ENCODE measurements around the gene TMTC3. TPM values are rescaled to one million over a fixed set of nuclear protein-coding genes. Genes with fewer than 3 reads are reported as not detected.

Gene TMTC3
- total and polyA plus RNA-seq, 2 donors (not counting 3 experiments of a cell fraction or from before 2014, with no cell fraction given), result 7.8 to 36.5 TPM

DNA sequence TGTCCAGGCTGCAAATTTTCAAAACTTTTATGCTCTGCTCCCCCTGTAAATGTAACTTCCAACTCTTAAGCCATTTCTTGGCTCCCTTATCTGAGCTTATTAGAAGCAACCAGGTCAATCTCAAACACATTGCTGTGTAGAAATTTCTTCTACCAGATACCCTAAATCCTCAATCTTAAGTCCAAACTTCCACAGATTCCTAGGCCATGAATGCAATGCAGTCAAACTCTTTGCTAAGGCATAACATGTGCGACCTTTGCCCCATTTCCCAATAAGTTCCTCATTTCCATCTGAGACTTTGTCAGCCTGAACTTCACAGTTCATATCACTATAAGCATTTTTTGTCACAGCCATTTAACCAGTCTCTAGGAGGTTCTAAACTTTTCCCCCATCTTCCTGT lies 64.5 kb downstream of the TMTC3 start:
- Histone ChIP-seq H3K36me3 (ENCODE audit: control insufficient read depth in 2 of 2, extremely low read depth in 1 of 2, insufficient read depth in 2 of 2, low read length in 2 of 2) (no peaks in the 10 kb centered on the region), H3K9me1 (replicated peaks; ENCODE audit: control insufficient read depth, extremely low read depth, insufficient read depth, low read length) (no peaks in the 10 kb centered on the region), H3K27ac (ENCODE audit: insufficient read depth, low read depth, low read length) (no peak overlapping the region), H3K9me3 (replicated peaks; ENCODE audit: control insufficient read depth, insufficient read depth, low read length) (no peaks in the 10 kb centered on the region), H3K4me2 (ENCODE audit: insufficient read depth, low read length) (no peak overlapping the region), H2AFZ (ENCODE audit: low read depth, low read length) (no peak overlapping the region), H4K20me1 (replicated peaks; ENCODE audit: control insufficient read depth, extremely low read depth, insufficient read depth, low read length) (no peaks in the 10 kb centered on the region), H3K4me1 (ENCODE audit: control insufficient read depth, extremely low read depth, insufficient read depth, low read length) (no peaks in the 10 kb centered on the region), H3K4me3 (replicated peaks in 1 of 3; ENCODE audit: insufficient read depth in 1 of 3, low read depth in 1 of 3, low read length in 3 of 3) (no peak overlapping the region), H3K9ac (replicated peaks; ENCODE audit: extremely low read depth, insufficient read depth, low read length) (no peak overlapping the region), H3K27me3 (ENCODE audit: control insufficient read depth in 2 of 2, insufficient read depth in 2 of 2, low read length in 2 of 2) (no peaks in the 10 kb centered on the region), H3K79me2 (ENCODE audit: control insufficient read depth, insufficient read depth, low read length) (no peaks in the 10 kb centered on the region)
- dilution Hi-C loops (cut with MboI; ENCODE audit: extremely low pct_ligation_motif_present, low sequenced_read_pairs), result no loop called here
- intact Hi-C loops (cut with micrococcal nuclease), result no loop called here
- CTCF ChIA-PET, result interaction anchor here (1.3 to 2.2 kb wide), 2 partner anchors 11 to 13 kb away, joined by 3 to 4 read pairs; no protein-coding TSS in a partner anchor
- FAIRE-seq (no peak), DNase-seq (ENCODE audit: low read depth, low spot score) (no peak)
- POLR2A ChIA-PET, result no interaction called here
- TF ChIP-seq EZH2 (IDR thresholded peaks at IDR 0.05; ENCODE audit: borderline replicate concordance, low read depth, low read length, severe bottlenecking), result no peak
- no peak for TF ChIP-seq POLR2AphosphoS5 (IDR thresholded peaks at IDR 0.05; ENCODE audit: insufficient read depth, low read depth, low read length)
- no peak for TF ChIP-seq JUN (IDR thresholded peaks at IDR 0.05; ENCODE audit: borderline replicate concordance, insufficient read depth, insufficient read length, low read depth)
- TF ChIP-seq FOS (IDR thresholded peaks at IDR 0.05; ENCODE audit: borderline replicate concordance, insufficient read depth, low read length), result no peak
- no peak for TF ChIP-seq POLR2A (IDR thresholded peaks at IDR 0.05; ENCODE audit: low read depth, low read length)
- TF ChIP-seq, protein P1, sequence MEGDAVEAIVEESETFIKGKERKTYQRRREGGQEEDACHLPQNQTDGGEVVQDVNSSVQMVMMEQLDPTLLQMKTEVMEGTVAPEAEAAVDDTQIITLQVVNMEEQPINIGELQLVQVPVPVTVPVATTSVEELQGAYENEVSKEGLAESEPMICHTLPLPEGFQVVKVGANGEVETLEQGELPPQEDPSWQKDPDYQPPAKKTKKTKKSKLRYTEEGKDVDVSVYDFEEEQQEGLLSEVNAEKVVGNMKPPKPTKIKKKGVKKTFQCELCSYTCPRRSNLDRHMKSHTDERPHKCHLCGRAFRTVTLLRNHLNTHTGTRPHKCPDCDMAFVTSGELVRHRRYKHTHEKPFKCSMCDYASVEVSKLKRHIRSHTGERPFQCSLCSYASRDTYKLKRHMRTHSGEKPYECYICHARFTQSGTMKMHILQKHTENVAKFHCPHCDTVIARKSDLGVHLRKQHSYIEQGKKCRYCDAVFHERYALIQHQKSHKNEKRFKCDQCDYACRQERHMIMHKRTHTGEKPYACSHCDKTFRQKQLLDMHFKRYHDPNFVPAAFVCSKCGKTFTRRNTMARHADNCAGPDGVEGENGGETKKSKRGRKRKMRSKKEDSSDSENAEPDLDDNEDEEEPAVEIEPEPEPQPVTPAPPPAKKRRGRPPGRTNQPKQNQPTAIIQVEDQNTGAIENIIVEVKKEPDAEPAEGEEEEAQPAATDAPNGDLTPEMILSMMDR (IDR thresholded peaks at IDR 0.05; ENCODE audit: extremely low read depth in 1 of 2, insufficient read depth in 1 of 2, low read depth in 1 of 2, low read length in 2 of 2), result no peak
- TF ChIP-seq, protein P2, sequence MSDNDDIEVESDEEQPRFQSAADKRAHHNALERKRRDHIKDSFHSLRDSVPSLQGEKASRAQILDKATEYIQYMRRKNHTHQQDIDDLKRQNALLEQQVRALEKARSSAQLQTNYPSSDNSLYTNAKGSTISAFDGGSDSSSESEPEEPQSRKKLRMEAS (IDR thresholded peaks at IDR 0.05; ENCODE audit: insufficient read depth, insufficient read length), result no peak
- TF ChIP-seq MYC (IDR thresholded peaks at IDR 0.05; ENCODE audit: low read depth, low read length), result no peak
- TF ChIP-seq GATA2 (IDR thresholded peaks at IDR 0.05; ENCODE audit: insufficient read depth, insufficient read length, low read depth, low read length), result no peak
- no TSS peak for BruUV-seq (replicated peaks)

All from endothelial cell of umbilical vein (primary cell).